GM18909 (cell line): ENCODE results near the gene LUZP1.

Source experiments
- ATAC-seq: cut with Tn5 transposase; IDR thresholded peaks from one replicate; pipeline ENCODE4 v1.9.1; 2021; ENCODE audit warnings: mild to moderate bottlenecking; ENCODE audit not compliant: unreplicated experiment, poor library complexity

LUZP1 gene

DNA sequence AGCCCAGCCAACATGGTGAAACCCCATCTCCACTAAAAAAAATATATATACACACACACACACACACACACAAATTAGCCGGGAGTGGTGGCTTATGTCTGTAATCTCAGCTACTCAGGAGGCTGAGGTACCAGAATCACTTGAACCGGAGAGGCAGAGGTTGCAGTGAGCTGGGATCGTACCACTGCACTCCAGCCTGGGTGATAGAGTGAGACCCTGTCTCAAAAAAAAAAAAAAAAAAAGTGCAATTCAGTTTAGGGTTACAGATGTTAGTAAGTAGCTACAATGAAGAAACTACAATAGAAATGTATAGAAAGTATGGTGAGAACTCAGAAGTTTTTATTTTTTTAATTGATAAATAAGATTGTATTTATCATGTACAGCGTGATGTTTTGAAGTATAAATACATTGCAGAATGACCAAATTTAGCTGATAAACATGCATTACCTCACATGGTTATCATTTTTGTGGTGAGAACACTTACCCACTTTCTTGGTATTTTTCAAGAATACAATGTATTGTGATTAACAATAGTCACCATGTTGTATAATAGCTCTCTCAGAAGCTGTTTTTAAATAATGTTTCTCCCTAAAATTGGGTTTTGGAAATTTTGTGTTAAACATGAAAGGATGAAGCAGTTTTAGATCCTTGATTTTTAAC lies 131.4 kb downstream of the LUZP1 start:
- ATAC-seq, result no peak

DNA sequence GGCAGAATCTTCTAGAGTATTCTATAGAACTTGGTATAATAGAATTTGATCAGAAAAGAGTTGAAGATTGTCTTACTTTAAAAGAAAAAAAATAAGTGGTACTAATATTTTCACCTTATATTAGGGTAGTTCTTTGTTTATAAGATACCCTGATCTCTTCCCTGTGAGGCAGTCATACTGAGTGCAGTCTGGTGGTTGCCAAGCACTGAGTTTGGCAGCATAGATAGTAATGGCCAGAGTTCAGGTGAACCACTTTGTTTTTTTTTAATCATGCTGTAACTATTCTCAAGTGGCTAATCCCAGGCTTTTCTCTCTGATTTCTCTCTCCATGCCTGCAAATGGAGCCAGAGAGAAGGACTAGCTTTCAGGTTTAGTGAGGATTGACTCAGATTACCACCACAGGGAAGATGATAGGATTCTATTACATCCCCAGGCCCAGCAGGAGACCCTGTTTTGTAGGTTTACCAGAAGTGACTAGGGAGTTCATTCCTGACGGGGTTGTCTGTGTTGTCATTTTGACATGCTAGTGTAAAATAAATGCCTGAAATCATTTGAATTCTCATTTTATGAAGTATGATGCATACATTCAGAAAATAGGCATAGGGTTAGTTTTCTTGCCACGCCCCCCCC lies 132.7 kb downstream of the LUZP1 start:
- no peak for ATAC-seq
